PC-3 (cell line): ENCODE measurements around the gene ADGRV1. TPM values are rescaled to one million over a fixed set of nuclear protein-coding genes. Genes with fewer than 3 reads are reported as not detected.
A peak's percentile ranks its signal among the peaks of the same experiment; 100 is the strongest.

Source experiments
- ATAC-seq: fragments of 200-7000 bp; cut with Tn5 transposase; 2 replicates; pipeline ENCODE4 v1.9.1; 2020; ENCODE audit warnings: mild to moderate bottlenecking, moderate library complexity
- BruUV-seq: library from RNA; stranded (reverse); fragments of 400-500 nt; replicated peaks from 2 replicates; lab custom pipeline; 2021; lab: Mats Ljungman, UMichigan
- CTCF ChIA-PET: fragments of 300-600 bp; sonication (Branson Sonifier 250); formaldehyde crosslinking; loops from one replicate; lab custom pipeline; 2022; ENCODE audit warnings: antibody characterized with exemption; lab: Charles Lee
- POLR2A ChIA-PET: fragments of 300-600 bp; sonication (Branson Sonifier 250); formaldehyde crosslinking; loops from one replicate; lab custom pipeline; 2022; ENCODE audit warnings: antibody characterized with exemption; ENCODE audit not compliant: unreplicated experiment; lab: Charles Lee
- DNase-seq: peaks from one replicate; pipeline ENCODE4 v3.0.0-alpha.2; 2015
- H2AFZ ChIP-seq: fragments of 300-600 bp; sonication (generic); 2 replicates; pipeline ENCODE4 v1.6.0; 2016; ENCODE audit warnings: antibody characterized with exemption, low read length
- H3F3A ChIP-seq: fragments of 300-600 bp; sonication (generic); one replicate; pipeline ENCODE4 v1.6.0; 2017; ENCODE audit warnings: antibody characterized with exemption, low read length, control low read depth, mild to moderate bottlenecking; ENCODE audit not compliant: unreplicated experiment
- H3K27ac ChIP-seq: fragments of 300-600 bp; sonication (generic); 2 replicates; pipeline ENCODE4 v1.5.1; 2016; ENCODE audit warnings: mild to moderate bottlenecking, low read length
- H3K27me3 ChIP-seq: fragments of 300-600 bp; sonication (generic); 2 replicates; pipeline ENCODE4 v1.6.1; 2016; ENCODE audit warnings: low read length, mixed read lengths
- H3K36me3 ChIP-seq: fragments of 300-600 bp; sonication (generic); 2 replicates; pipeline ENCODE4 v1.6.1; 2016; ENCODE audit warnings: low read depth, mixed run types, low read length, mixed read lengths
- H3K4me1 ChIP-seq: fragments of 300-600 bp; sonication (generic); 2 replicates; pipeline ENCODE4 v1.5.1; 2016; ENCODE audit warnings: low read length; ENCODE audit not compliant: insufficient read depth
- H3K4me2 ChIP-seq: fragments of 300-600 bp; sonication (generic); 2 replicates; pipeline ENCODE4 v1.6.0; 2016; ENCODE audit warnings: low read length
- H3K4me3 ChIP-seq: fragments of 300-600 bp; sonication (generic); 2 replicates; pipeline ENCODE4 v1.5.1; 2016; ENCODE audit warnings: mild to moderate bottlenecking, low read length, mixed read lengths
- H3K79me2 ChIP-seq: fragments of 300-600 bp; sonication (generic); 2 replicates; pipeline ENCODE4 v1.6.1; 2017; ENCODE audit warnings: low read length, mixed read lengths
- H3K9ac ChIP-seq: fragments of 300-600 bp; sonication (generic); 2 replicates; pipeline ENCODE4 v1.6.0; 2016; ENCODE audit warnings: mild to moderate bottlenecking, low read length
- H3K9me2 ChIP-seq: fragments of 300-600 bp; sonication (generic); replicated peaks from 2 replicates; pipeline ENCODE4 v1.6.1; 2016; ENCODE audit warnings: mixed run types, low read length, mixed read lengths
- H3K9me3 ChIP-seq: fragments of 300-600 bp; sonication (generic); 2 replicates; pipeline ENCODE4 v1.6.1; 2016; ENCODE audit warnings: low read length, mixed read lengths
- H4K20me1 ChIP-seq: fragments of 300-600 bp; sonication (generic); 2 replicates; pipeline ENCODE4 v1.6.1; 2016; ENCODE audit warnings: low read length, mixed read lengths
- EZH2 ChIP-seq: fragments of 300-600 bp; sonication (generic); IDR thresholded peaks from one replicate; pipeline ENCODE4 v1.6.1; 2017; ENCODE audit warnings: antibody characterized with exemption, mild to moderate bottlenecking, low read length; ENCODE audit not compliant: unreplicated experiment
- EZH2phosphoT487 ChIP-seq: fragments of 300-600 bp; sonication (generic); IDR thresholded peaks from 2 replicates; pipeline ENCODE4 v1.6.1; 2018; ENCODE audit warnings: mild to moderate bottlenecking, antibody characterized with exemption, low read length, borderline replicate concordance
- intact Hi-C: fragments of 100-400 bp; cut with micrococcal nuclease; formaldehyde crosslinking; loops from 2 replicates; pipeline ENCODE4 v1.9.0; 2023
- total RNA-seq: library from RNA; depleted of rRNA; stranded (reverse); fragments of >200 nt; gene quantifications from 2 replicates; pipeline ENCODE4 v1.2.3, GENCODE V29; 2014
- TF ChIP-seq, protein P1 (sequence below): fragments of 300-600 bp; sonication (generic); conservative IDR thresholded peaks from 2 replicates; pipeline ENCODE4 v1.5.1; 2017; ENCODE audit warnings: antibody characterized with exemption, low read depth, mild to moderate bottlenecking, low read length

The ADGRV1 gene
- total RNA-seq, 1 experiment from 2014 or later = 22.7 TPM

DNA sequence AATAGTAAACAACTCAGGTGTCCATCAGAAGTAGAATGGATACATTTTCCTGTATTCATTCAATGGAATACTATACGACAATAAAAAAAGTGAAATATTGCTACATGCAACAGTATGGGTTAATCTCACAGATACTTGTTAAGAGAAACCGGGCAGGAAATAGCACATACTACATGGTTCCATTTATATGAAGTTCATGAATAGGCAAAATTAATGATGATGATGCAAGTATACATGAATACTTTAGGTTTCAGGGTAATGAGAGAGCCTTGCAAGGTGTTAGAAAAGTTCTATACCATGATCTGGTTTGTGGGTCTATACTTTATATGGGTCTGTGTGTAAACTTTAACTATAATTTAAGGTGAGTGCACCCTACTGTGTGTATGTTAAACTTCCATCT, 390.4 kb downstream of the ADGRV1 start:
- CTCF ChIA-PET = no interaction called here
- Histone ChIP-seq H3F3A (no peaks in the 10 kb centered on the region), H3K79me2 (no peaks in the 10 kb centered on the region), H3K9me3 (no peaks in the 10 kb centered on the region), H3K4me2 (no peak overlapping the region), H3K36me3 (no peaks in the 10 kb centered on the region), H3K9me2 (no peaks in the 10 kb centered on the region), H2AFZ (no peak overlapping the region), H4K20me1 (no peaks in the 10 kb centered on the region), H3K4me1 (peaks cover 8% of the 10 kb centered on the region; the same call in 1 of the 2 replicates), H3K9ac (no peak overlapping the region), H3K27ac (no peak overlapping the region), H3K4me3 (no peak overlapping the region), H3K27me3 (no peaks in the 10 kb centered on the region)
- POLR2A ChIA-PET = no interaction called here
- no peak for TF ChIP-seq EZH2phosphoT487
- no peak for TF ChIP-seq EZH2
- TF ChIP-seq, protein P1, sequence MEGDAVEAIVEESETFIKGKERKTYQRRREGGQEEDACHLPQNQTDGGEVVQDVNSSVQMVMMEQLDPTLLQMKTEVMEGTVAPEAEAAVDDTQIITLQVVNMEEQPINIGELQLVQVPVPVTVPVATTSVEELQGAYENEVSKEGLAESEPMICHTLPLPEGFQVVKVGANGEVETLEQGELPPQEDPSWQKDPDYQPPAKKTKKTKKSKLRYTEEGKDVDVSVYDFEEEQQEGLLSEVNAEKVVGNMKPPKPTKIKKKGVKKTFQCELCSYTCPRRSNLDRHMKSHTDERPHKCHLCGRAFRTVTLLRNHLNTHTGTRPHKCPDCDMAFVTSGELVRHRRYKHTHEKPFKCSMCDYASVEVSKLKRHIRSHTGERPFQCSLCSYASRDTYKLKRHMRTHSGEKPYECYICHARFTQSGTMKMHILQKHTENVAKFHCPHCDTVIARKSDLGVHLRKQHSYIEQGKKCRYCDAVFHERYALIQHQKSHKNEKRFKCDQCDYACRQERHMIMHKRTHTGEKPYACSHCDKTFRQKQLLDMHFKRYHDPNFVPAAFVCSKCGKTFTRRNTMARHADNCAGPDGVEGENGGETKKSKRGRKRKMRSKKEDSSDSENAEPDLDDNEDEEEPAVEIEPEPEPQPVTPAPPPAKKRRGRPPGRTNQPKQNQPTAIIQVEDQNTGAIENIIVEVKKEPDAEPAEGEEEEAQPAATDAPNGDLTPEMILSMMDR = no peak
- no TSS peak for BruUV-seq
- intact Hi-C loops = no loop called here
- no peak for DNase-seq
- ATAC-seq = no peak

DNA sequence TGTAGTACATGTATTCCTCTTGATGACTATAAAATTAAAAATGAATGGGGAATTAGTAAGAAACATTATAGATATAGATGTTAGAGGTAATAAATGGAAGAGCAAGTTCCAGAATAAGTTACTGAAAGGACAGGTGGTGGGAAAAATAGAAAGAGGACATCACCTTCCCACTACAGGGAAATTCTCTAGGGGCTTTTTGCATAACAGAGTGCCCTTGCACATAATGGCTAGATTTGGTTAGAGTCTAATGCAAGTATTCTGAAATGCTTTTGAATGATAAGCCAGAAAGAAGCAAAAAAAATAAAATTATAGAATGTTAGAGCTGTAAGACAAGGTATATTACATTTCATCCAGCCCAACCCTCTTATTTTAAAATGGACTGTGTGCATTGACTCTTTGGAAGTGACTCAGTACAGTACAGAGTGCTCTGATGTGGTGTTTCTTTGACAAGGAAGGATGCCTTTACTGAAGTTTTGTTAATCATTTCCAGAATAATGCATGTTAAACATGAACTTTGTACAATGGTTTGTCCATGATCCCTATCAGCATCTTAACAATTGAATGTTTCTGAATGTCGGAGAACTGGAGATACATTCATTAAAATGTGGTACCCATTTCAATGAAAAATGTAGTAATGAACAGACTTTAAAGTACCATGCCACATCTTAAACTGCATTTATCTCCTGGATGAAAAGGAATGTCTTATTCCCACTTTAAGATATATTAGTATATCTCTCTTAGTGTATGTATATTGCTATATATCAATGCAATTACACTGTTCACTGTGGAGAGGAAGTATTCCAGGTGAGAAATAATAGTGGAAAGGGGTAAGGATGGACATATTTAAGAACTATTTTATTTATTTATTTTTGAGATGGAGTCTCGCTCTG, 391.1 kb downstream of the ADGRV1 start:
- H3K4me1 ChIP-seq = peaks cover 8% of the 10 kb centered on the region; the same call in 1 of the 2 replicates
- no peak overlapping the region for H3K27ac ChIP-seq
- H2AFZ ChIP-seq = no peak overlapping the region
- H3K4me3 ChIP-seq = no peak overlapping the region
- no peaks in the 10 kb centered on the region for H4K20me1 ChIP-seq
- H3K4me2 ChIP-seq = no peak overlapping the region
- TF ChIP-seq, protein P1 = no peak
- no peak for TF ChIP-seq EZH2phosphoT487
- TF ChIP-seq EZH2 = no peak
- H3K9me2 ChIP-seq = no peaks in the 10 kb centered on the region
- no peaks in the 10 kb centered on the region for H3K79me2 ChIP-seq
- no peaks in the 10 kb centered on the region for H3F3A ChIP-seq
- no peaks in the 10 kb centered on the region for H3K36me3 ChIP-seq
- no peak overlapping the region for H3K9ac ChIP-seq
- ChIA-PET POLR2A (no interaction called here), CTCF (no interaction called here)
- intact Hi-C loops = no loop called here
- no peaks in the 10 kb centered on the region for H3K9me3 ChIP-seq
- DNase-seq (peak; percentile 57), ATAC-seq (peak; percentile 74)
- BruUV-seq = no TSS peak
- H3K27me3 ChIP-seq = no peaks in the 10 kb centered on the region
